ENCODE data around the gene PDE4D. TPM values are rescaled to one million over a fixed set of nuclear protein-coding genes. Genes with fewer than 3 reads are reported as not detected.

Gene PDE4D
- total RNA-seq, 1 donor from 2014 or later: 11.8 TPM

- Mint-ChIP-seq H3K27me3 (ENCODE audit: low read depth) (no peaks in the 10 kb centered on the region), H3K36me3 (ENCODE audit: low read depth) (no peaks in the 10 kb centered on the region), H3K4me3 (no peak overlapping the region), H3K4me1 (peaks cover 5% of the 10 kb centered on the region), H3K27ac (ENCODE audit: unreplicated experiment) (no peak overlapping the region), H3K9me3 (no peaks in the 10 kb centered on the region)
- TF ChIP-seq CTCF (conservative IDR thresholded peaks at IDR 0.05): no peak
- DNase-seq (ENCODE audit: low read depth, low spot score): no peak
Measured at GRCh38 chr5:59116231-59116865, 777.2 kb downstream of the PDE4D start.

- Mint-ChIP-seq H3K36me3 (ENCODE audit: low read depth) (no peaks in the 10 kb centered on the region), H3K4me1 (peaks cover 5% of the 10 kb centered on the region), H3K9me3 (no peaks in the 10 kb centered on the region), H3K27me3 (ENCODE audit: low read depth) (no peaks in the 10 kb centered on the region), H3K27ac (ENCODE audit: unreplicated experiment) (no peak overlapping the region), H3K4me3 (no peak overlapping the region)
- no peak for DNase-seq (ENCODE audit: low read depth, low spot score)
- TF ChIP-seq CTCF (conservative IDR thresholded peaks at IDR 0.05): no peak
Measured at GRCh38 chr5:59115345-59115744, 778.2 kb downstream of the PDE4D start.

- Mint-ChIP-seq H3K4me3 (no peak overlapping the region), H3K27me3 (ENCODE audit: low read depth) (no peaks in the 10 kb centered on the region), H3K9me3 (no peaks in the 10 kb centered on the region), H3K36me3 (ENCODE audit: low read depth) (no peaks in the 10 kb centered on the region), H3K4me1 (peaks cover 9% of the 10 kb centered on the region), H3K27ac (ENCODE audit: unreplicated experiment) (no peak overlapping the region)
- no peak for TF ChIP-seq CTCF (conservative IDR thresholded peaks at IDR 0.05)
- no peak for DNase-seq (ENCODE audit: low read depth, low spot score)
Measured at GRCh38 chr5:59109383-59109782, 784.1 kb downstream of the PDE4D start.

GRCh38 chr5:59107692-59108091 lies 785.8 kb downstream of the PDE4D start:
- no peak overlapping the region for H3K4me3 Mint-ChIP-seq

GRCh38 chr5:59104400-59105127 lies 789.0 kb downstream of the PDE4D start:
- H3K4me3 Mint-ChIP-seq: no peak overlapping the region
- peaks cover 11% of the 10 kb centered on the region for H3K4me1 Mint-ChIP-seq
- H3K36me3 Mint-ChIP-seq (ENCODE audit: low read depth): no peaks in the 10 kb centered on the region
- H3K27me3 Mint-ChIP-seq (ENCODE audit: low read depth): no peaks in the 10 kb centered on the region
- TF ChIP-seq CTCF (conservative IDR thresholded peaks at IDR 0.05): no peak
- no peak overlapping the region for H3K27ac Mint-ChIP-seq (ENCODE audit: unreplicated experiment)
- no peak for DNase-seq (ENCODE audit: low read depth, low spot score)
- H3K9me3 Mint-ChIP-seq: no peaks in the 10 kb centered on the region

More at GRCh38 chr5:59107692-59108091, 785.8 kb downstream of the PDE4D start:
- Mint-ChIP-seq H3K27ac (ENCODE audit: unreplicated experiment) (no peak overlapping the region), H3K9me3 (no peaks in the 10 kb centered on the region), H3K4me1 (peaks cover 11% of the 10 kb centered on the region), H3K36me3 (ENCODE audit: low read depth) (no peaks in the 10 kb centered on the region), H3K27me3 (ENCODE audit: low read depth) (no peaks in the 10 kb centered on the region)
- TF ChIP-seq CTCF (conservative IDR thresholded peaks at IDR 0.05): no peak
- DNase-seq (ENCODE audit: low read depth, low spot score): no peak
